HCT116 (cell line): ENCODE results near the gene TEX19. TPM values are rescaled to one million over a fixed set of nuclear protein-coding genes. Genes with fewer than 3 reads are reported as not detected.

ENCODE experiments used
- ATAC-seq: fragments of 200-7000 bp; cut with Tn5 transposase; 2 replicates; pipeline ENCODE4 v1.9.1; 2020; ENCODE audit warnings: mild to moderate bottlenecking, moderate library complexity
- BruUV-seq: library from RNA; stranded (reverse); fragments of 400-500 nt; replicated peaks from 2 replicates; lab custom pipeline; 2021; lab: Mats Ljungman, UMichigan
- CTCF ChIA-PET: fragments of 300-600 bp; sonication (Branson Sonifier 250); formaldehyde crosslinking; loops from one replicate; lab custom pipeline; 2021; ENCODE audit warnings: antibody characterized with exemption; lab: Charles Lee
- POLR2A ChIA-PET: fragments of 300-600, 350-600 bp; sonication (Branson Sonifier 250); formaldehyde crosslinking; loops from one replicate; lab custom pipeline; 2021; ENCODE audit warnings: antibody characterized with exemption; lab: Charles Lee
- RAD21 ChIA-PET, 2 experiments: fragments of 300-600 bp; sonication (Branson Sonifier 250); formaldehyde crosslinking; loops; one replicate each; lab custom pipeline; 2023; ENCODE audit warnings: low total read pairs in 2 of 2; ENCODE audit not compliant: uncharacterized antibody in 2 of 2, unreplicated experiment in 2 of 2, low non-redundant PET in 1 of 2; lab: Charles Lee
- DNase-seq: peaks from one replicate; pipeline ENCODE4 v3.0.0-alpha.2; 2010; ENCODE audit warnings: low read depth, low spot score
- H2AFZ ChIP-seq: fragments of 200-600 bp; shearing (Covaris generic), sonication (generic); 2 replicates; pipeline ENCODE4 v1.6.1; 2017; ENCODE audit warnings: low read depth, mixed run types, mixed read lengths, antibody characterized with exemption, low read length; ENCODE audit not compliant: poor library complexity, severe bottlenecking
- H3K27ac ChIP-seq: 2 replicates; pipeline ENCODE4 v1.5.1; 2012; ENCODE audit warnings: low read depth, low read length
- H3K27me3 ChIP-seq: fragments of 200-600 bp; sonication (generic); 2 replicates; pipeline ENCODE4 v1.6.1; 2016; ENCODE audit warnings: mixed run types, low read length, mixed read lengths; ENCODE audit not compliant: insufficient read depth
- H3K36me3 ChIP-seq, 2 experiments: fragments of 200-500 bp in 1 of 2; fragments of 200-600 bp in 1 of 2; sonication (Bioruptor generic) in 1 of 2; sonication (generic) in 1 of 2; 2 replicates each; pipeline versions ENCODE4 v1.5.1 to v1.6.1; 2014 to 2016; ENCODE audit warnings: low read length in 2 of 2, inconsistent platforms in 1 of 2, mixed read lengths in 1 of 2, mixed run types in 1 of 2; ENCODE audit not compliant: insufficient read depth in 2 of 2, control insufficient read depth in 1 of 2
- H3K4me1 ChIP-seq, 2 experiments: fragments of 200-600 bp in 1 of 2; sonication (generic) in 1 of 2; 2 replicates each; pipeline versions ENCODE4 v1.5.1 to v1.6.1; 2012 to 2017; ENCODE audit warnings: low read length in 2 of 2, inconsistent platforms in 1 of 2, mild to moderate bottlenecking in 1 of 2, mixed read lengths in 1 of 2, mixed run types in 1 of 2, moderate library complexity in 1 of 2; ENCODE audit not compliant: insufficient read depth in 2 of 2, control insufficient read depth in 1 of 2
- H3K4me2 ChIP-seq: fragments of 200-600 bp; sonication (generic); 2 replicates; pipeline ENCODE4 v1.6.1; 2017; ENCODE audit warnings: mixed run types, low read length, mixed read lengths
- H3K4me3 ChIP-seq, 2 experiments: fragments of 200-600 bp in 1 of 2; sonication (generic) in 1 of 2; replicated peaks in 1 of 2; 2 replicates each; pipeline ENCODE4 v1.5.1; 2011 to 2016; ENCODE audit warnings: low read length in 2 of 2, control low read depth in 1 of 2, low read depth in 1 of 2, mild to moderate bottlenecking in 1 of 2, mixed read lengths in 1 of 2, mixed run types in 1 of 2
- H3K79me2 ChIP-seq: fragments of 200-600 bp; sonication (generic); 2 replicates; pipeline ENCODE4 v1.6.1; 2017; ENCODE audit warnings: mild to moderate bottlenecking, mixed run types, low read length, moderate library complexity, mixed read lengths; ENCODE audit not compliant: insufficient read depth
- H3K9ac ChIP-seq: fragments of 200-600 bp; sonication (generic); 2 replicates; pipeline ENCODE4 v1.6.1; 2016; ENCODE audit warnings: low read length, mixed read lengths
- H3K9me2 ChIP-seq: fragments of 200-600 bp; sonication (generic), shearing (Covaris generic); 2 replicates; pipeline ENCODE4 v1.6.1; 2017; ENCODE audit warnings: mixed run types, mild to moderate bottlenecking, moderate library complexity; ENCODE audit not compliant: insufficient read depth
- H3K9me3 ChIP-seq, 2 experiments: fragments of 200-500 bp in 1 of 2; fragments of 200-600 bp in 1 of 2; sonication (Bioruptor generic) in 1 of 2; sonication (generic) in 1 of 2; 2 replicates each; pipeline ENCODE4 v1.6.1; 2014 to 2017; ENCODE audit warnings: low read length in 2 of 2, mixed read lengths in 2 of 2, inconsistent platforms in 1 of 2, low read depth in 1 of 2, mild to moderate bottlenecking in 1 of 2, mixed run types in 1 of 2, moderate library complexity in 1 of 2; ENCODE audit not compliant: control insufficient read depth in 1 of 2, insufficient read depth in 1 of 2
- H4K20me1 ChIP-seq: fragments of 200-600 bp; sonication (generic), shearing (Covaris generic); 2 replicates; pipeline ENCODE4 v1.6.1; 2017; ENCODE audit warnings: mixed run types, mild to moderate bottlenecking, moderate library complexity; ENCODE audit not compliant: insufficient read depth
- CBX3 ChIP-seq: IDR thresholded peaks from 2 replicates; pipeline ENCODE4 v1.6.1; 2012; ENCODE audit warnings: low read depth
- CEBPB ChIP-seq: IDR thresholded peaks from 2 replicates; pipeline ENCODE4 v1.6.1; 2012; ENCODE audit warnings: low read depth
- ELF1 ChIP-seq: IDR thresholded peaks from 2 replicates; pipeline ENCODE4 v1.6.1; 2012; ENCODE audit warnings: low read depth, borderline replicate concordance
- EZH2 ChIP-seq: fragments of 200-600 bp; sonication (generic); IDR thresholded peaks from 2 replicates; pipeline ENCODE4 v1.6.1; 2017; ENCODE audit warnings: antibody characterized with exemption, mixed run types
- EZH2phosphoT487 ChIP-seq: fragments of 200-600 bp; IDR thresholded peaks from 2 replicates; pipeline ENCODE4 v1.6.1; 2018; ENCODE audit warnings: antibody characterized with exemption, borderline replicate concordance
- FOSL1 ChIP-seq: IDR thresholded peaks from 2 replicates; pipeline ENCODE4 v1.6.1; 2012; ENCODE audit warnings: low read depth
- POLR2A ChIP-seq: IDR thresholded peaks from 2 replicates; pipeline ENCODE4 v1.7.0; 2011; ENCODE audit warnings: borderline replicate concordance; ENCODE audit not compliant: insufficient read depth, insufficient read length; ENCODE audit errors: extremely low read depth
- SIN3A ChIP-seq: IDR thresholded peaks from 2 replicates; pipeline ENCODE4 v1.6.1; 2012; ENCODE audit warnings: low read depth
- SRF ChIP-seq: IDR thresholded peaks from 2 replicates; pipeline ENCODE4 v1.6.1; 2012; ENCODE audit warnings: low read depth
- TCF7L2 ChIP-seq: IDR thresholded peaks from 2 replicates; pipeline ENCODE4 v1.7.0; 2011; ENCODE audit warnings: borderline replicate concordance, inconsistent platforms; ENCODE audit not compliant: insufficient read depth, insufficient read length; ENCODE audit errors: extremely low read depth
- ZFX ChIP-seq: fragments of 450-650 bp; IDR thresholded peaks from 2 replicates; pipeline ENCODE4 v1.6.1; 2017
- ZNF274 ChIP-seq: fragments of 200-500 bp; sonication (Bioruptor generic); IDR thresholded peaks from 2 replicates; pipeline ENCODE4 v1.6.1; 2014; ENCODE audit warnings: mild to moderate bottlenecking, low read depth, low read length, inconsistent platforms
- intact Hi-C: fragments of 100-400 bp; cut with micrococcal nuclease; formaldehyde crosslinking; loops from 2 replicates; pipeline ENCODE4 v1.10.0; 2022
- total RNA-seq: library from RNA; stranded (reverse); gene quantifications from one replicate; pipeline ENCODE4 v1.2.1, GENCODE V29; 2021; ENCODE audit not compliant: unreplicated experiment
- TF ChIP-seq, protein P1 (sequence below): IDR thresholded peaks from 2 replicates; pipeline ENCODE4 v1.6.1; 2012
- TF ChIP-seq, protein P2 (sequence below): IDR thresholded peaks from 2 replicates; pipeline ENCODE4 v1.6.1; 2011; ENCODE audit warnings: mild to moderate bottlenecking, low read length, moderate library complexity; ENCODE audit not compliant: insufficient replicate concordance; ENCODE audit errors: extremely low read depth

The TEX19 gene
- total RNA-seq, 1 experiment from 2014 or later, result 2.1 TPM

- Histone ChIP-seq H4K20me1 (no peaks in the 10 kb centered on the region), H3K4me1 (peaks cover 14 to 19% of the 10 kb centered on the region in 2 experiments), H3K9me2 (no peaks in the 10 kb centered on the region), H3K9me3 (no peaks in the 10 kb centered on the region), H3K4me3 (no peak within 1 kb of the TSS), H3K4me2 (no peak within 1 kb of the TSS), H3K36me3 (no peaks in the 10 kb centered on the region), H3K79me2 (no peaks in the 10 kb centered on the region), H2AFZ (no peak within 1 kb of the TSS), H3K9ac (no peak within 1 kb of the TSS), H3K27me3 (no peaks in the 10 kb centered on the region), H3K27ac (no peak within 1 kb of the TSS)
- ATAC-seq, result no peak
- TF ChIP-seq CBX3 (no peak), POLR2A (no peak), CEBPB (no peak), ZNF274 (no peak), ELF1 (no peak), EZH2 (no peak), EZH2phosphoT487 (no peak), FOSL1 (no peak), SRF (no peak), TCF7L2 (no peak), ZFX (no peak), SIN3A (no peak)
- TF ChIP-seq, protein P1, sequence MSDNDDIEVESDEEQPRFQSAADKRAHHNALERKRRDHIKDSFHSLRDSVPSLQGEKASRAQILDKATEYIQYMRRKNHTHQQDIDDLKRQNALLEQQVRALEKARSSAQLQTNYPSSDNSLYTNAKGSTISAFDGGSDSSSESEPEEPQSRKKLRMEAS, result no peak
- TF ChIP-seq, protein P2, sequence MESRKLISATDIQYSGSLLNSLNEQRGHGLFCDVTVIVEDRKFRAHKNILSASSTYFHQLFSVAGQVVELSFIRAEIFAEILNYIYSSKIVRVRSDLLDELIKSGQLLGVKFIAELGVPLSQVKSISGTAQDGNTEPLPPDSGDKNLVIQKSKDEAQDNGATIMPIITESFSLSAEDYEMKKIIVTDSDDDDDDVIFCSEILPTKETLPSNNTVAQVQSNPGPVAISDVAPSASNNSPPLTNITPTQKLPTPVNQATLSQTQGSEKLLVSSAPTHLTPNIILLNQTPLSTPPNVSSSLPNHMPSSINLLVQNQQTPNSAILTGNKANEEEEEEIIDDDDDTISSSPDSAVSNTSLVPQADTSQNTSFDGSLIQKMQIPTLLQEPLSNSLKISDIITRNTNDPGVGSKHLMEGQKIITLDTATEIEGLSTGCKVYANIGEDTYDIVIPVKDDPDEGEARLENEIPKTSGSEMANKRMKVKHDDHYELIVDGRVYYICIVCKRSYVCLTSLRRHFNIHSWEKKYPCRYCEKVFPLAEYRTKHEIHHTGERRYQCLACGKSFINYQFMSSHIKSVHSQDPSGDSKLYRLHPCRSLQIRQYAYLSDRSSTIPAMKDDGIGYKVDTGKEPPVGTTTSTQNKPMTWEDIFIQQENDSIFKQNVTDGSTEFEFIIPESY, result no peak
- intact Hi-C loops, result no loop called here
- RAD21 ChIA-PET, result no interaction called here
- no peak for DNase-seq
- no TSS peak for BruUV-seq
- POLR2A ChIA-PET, result no interaction called here
- CTCF ChIA-PET, result no interaction called here
Measured at GRCh38 chr17:82371333-82372248, 12.5 kb downstream of the TEX19 start, which contains the start of gene UTS2R. Gene UTS2R (plus strand): TSS chr17:82371765. CDS start chr17:82374325, 2,560 bp downstream.
